Kasumi-1 (cell line): ENCODE results near the gene UBXN1.

ENCODE experiments used
- DNase-seq, 2 experiments: peaks; one replicate each; lab custom pipeline; 2025; lab: John Stamatoyannopoulos, UW

The UBXN1 gene

GRCh38 chr11:62678770-62679696, at the start of gene UBXN1:
UBXN1 (minus strand) TSS chr11:62679073; CDS start chr11:62678923, 150 bp downstream.
- DNase-seq: peak; percentile 89 to 93

DNA sequence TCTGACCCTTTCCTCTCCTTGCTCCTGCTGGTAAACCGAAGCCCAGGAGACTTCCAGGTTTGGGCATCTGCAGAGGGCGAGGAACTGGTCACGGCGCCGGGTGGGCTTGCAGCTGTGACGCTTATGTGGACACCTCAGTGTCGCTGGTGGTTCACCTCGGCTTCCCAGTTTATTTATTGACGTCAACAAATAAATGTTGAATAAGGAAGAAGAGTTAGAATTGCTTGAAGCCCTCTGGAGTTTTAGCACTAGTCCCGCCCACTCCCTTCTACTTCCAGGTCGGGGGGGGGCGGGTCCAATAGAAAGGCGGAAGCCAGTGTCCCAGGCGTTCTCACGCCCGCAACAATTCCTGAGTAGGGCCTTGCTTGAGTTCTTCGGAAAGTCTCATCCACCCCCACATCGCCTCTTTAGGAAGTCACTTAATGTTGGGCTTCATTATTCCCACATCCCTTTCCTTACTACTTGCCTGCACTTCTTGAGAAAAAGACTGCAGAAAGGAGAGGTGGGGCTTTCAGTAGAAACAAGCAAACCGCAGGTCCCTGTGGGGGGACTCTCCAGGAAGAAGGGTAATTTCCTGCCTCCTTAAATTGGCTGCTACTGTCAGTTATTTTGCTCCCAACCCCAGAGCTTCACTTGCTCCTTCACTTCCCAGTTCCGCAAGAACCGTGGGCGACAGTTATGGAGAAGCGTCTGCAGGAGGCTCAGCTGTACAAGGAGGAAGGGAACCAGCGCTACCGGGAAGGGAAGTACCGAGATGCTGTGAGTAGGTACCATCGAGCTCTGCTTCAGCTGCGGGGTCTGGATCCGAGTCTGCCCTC, 49.5 kb upstream of the UBXN1 start, which contains the start of gene TTC9C:
Gene TTC9C, plus strand, starts transcription at position 316 of the 818 bp plus-strand sequence. Its CDS starts 363 bp downstream, at position 679.
- peak; percentile 92 to 93 for DNase-seq

DNA sequence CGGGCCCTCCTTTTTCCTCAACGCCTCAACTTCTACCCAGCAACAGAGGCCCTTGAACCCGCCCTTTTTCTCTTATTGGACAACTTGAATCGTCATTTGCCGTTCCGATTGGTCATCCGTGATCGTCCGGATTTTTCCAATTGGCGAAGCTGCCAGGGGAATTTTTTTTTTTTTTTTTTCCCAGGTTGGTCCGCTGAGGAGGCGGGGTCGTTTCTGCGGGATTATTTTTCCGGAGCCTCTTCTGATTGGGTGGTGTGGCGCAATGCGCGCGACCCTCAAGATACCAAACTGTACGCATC, 48.9 kb upstream of the UBXN1 start:
- DNase-seq: peak; percentile 96 to 98

DNA sequence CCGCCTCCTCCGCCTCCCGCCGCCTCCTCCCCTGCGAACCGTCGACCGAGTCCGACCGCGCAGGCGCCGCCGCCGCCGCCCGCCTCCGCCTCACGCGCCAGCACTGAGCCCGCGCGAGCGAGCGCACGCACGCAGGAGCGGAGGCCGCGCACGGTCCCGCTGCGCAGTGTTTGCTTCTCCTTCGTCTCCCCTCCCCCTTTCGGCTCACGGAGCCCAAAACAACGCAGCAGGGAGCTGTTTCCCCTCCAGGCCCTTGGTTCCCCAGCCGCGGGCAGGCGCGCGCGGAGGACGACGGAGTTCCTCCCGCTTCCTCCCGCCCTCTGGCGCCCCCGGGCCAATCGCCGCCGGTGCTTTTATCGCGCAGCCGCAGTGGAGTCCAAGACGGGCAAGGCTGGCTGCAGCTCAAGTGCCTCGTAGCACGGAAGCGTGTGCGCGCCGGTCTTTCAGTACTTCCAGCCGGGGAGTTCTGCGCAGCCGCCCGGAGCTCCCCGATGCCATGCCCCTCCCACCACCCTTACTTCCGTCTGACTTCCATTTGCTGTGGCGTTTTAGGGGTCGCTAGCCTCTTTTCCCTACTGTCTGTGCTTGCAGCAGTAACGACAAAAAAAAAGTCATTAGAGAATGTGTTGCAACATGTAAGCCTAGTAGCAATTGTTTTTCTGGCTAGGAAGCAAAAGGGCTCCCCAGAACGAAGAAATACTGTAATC, 48.4 kb upstream of the UBXN1 start, which contains the start of gene HNRNPUL2:
Gene HNRNPUL2, minus strand, starts transcription at position 293 of the 707 bp plus-strand sequence. CDS start 301 bp downstream, outside the sequence.
- DNase-seq: peak; percentile 98 to 99

- DNase-seq: no peak
These were observed 48.0 kb upstream of the UBXN1 start for GRCh38 chr11:62726915-62727164.

DNA sequence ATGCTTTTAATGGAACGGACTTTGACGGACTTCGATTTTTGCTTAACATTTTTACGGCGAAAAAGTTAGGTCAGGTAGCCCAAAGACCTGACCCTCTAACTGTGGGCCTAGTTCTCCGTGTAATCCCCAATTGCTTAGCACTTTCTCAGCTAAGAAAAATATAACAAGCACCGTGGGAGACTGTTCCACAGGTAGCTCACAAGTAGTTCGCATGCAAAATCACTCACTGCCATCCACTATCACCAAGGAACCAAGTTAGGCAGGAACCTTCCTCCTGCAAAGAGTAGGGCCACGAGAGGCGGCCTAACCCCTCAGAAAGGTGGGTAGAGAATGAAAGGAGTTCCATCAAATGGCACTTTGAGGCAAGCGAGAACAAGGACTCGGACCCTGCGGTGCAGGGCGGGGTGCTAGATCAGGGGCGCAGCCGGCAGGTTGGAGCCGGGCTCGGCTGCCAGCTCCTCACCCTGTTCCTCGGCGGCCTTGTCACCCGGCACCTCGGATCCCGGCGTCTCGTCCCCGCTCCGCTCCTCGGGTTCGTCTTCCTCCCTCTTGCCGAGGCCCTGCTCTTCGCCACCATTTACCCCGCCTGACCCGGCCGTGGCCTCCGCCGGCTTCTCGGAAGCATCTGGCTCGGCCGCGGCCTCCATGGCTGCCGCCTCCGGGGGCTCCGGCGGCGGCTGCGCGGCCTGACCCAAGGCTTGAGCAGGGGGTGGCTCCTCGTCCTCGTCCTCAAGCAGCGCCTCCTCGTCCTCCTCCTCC, 47.5 kb upstream of the UBXN1 start:
- DNase-seq: no peak

DNA sequence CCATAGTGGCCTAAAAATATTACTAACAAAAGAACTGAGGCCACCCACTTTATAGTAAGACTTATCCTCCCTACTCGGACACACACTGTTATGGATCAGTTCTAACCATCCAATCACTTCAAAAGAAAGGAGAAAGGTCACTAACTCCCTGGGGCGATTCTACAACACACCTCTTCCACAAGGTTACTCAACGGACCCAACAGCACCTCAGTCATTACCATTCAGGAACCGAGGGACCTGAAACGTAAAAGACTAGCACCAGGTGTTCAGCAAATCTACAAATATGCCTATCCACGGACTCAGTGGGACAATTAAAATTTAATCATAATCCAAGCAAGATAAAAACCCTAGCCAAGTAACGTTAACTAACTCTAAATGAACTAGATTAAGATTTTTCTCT, 46.8 kb upstream of the UBXN1 start:
- no peak for DNase-seq

- DNase-seq: no peak
These were observed 45.3 kb upstream of the UBXN1 start for GRCh38 chr11:62724171-62724570.

- peak; percentile 56 to 77 for DNase-seq
These were observed 43.1 kb upstream of the UBXN1 start for GRCh38 chr11:62721994-62722393.

GRCh38 chr11:62719302-62719978, 40.6 kb upstream of the UBXN1 start:
- no peak for DNase-seq

GRCh38 chr11:62716816-62717215, 37.9 kb upstream of the UBXN1 start:
- no peak for DNase-seq

DNA sequence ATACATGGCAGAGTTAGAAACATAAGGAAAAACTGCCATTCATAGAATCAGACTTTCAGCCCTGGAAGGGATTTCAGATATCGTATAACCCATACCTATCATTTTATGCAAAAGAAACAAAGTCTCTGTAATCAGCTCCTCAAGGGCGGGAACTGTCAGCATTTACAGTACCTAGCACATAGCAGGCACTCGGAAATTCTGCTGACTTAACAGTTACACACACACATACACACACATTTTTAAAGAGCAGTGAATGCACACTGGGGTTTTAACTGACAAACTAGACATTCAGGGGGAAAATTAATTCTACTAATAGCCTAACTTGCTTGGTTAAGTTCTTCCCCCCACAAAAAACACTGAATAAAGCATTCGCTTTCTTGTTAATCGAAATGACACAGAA, 37.3 kb upstream of the UBXN1 start:
- DNase-seq: no peak

DNA sequence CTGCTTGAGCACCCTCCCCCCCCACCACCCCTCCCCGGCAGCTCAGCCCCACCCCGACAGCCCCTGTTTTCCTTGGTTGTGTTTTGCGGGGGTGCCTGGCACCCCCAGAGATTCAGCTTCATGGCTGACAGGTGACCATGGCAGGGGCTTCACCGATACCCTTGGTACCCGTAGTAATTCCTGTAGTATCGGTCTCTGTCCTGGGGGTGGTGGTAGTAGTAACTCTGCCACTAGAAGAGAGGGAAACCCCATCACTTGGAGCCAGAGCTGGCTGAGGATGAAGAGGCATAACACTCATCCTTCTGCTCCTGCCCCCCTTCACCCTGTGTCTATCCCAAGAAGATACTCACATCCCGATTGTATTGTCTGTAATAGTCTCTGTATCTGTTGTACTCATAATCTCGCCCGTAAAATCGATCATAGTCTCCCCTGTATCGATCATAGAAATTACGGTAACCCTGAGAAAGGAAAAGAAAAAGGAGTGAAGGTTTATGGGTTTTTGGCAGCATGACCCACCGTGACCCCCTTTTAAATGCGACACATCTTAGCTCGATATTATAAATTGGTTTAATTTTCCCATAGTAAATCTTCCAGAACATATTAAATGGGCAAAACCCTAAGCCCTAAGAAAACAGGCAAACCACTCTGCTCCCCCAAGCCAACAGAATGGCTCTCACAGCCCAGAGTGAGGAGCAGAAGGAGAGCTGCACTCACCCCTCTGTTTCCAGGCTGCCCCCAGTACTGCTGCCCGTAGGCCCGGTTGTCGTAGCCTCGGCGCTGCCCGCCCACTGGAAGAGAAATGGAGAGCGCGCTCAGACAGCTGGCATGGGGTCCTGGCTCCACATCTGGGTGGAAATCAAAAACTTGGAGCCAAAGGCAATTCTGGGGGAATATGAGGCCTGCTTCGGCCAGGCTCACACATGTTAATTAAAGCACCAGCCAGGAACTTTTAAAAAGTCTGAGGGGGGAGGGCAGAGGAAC, 36.6 kb upstream of the UBXN1 start:
- DNase-seq: no peak

DNA sequence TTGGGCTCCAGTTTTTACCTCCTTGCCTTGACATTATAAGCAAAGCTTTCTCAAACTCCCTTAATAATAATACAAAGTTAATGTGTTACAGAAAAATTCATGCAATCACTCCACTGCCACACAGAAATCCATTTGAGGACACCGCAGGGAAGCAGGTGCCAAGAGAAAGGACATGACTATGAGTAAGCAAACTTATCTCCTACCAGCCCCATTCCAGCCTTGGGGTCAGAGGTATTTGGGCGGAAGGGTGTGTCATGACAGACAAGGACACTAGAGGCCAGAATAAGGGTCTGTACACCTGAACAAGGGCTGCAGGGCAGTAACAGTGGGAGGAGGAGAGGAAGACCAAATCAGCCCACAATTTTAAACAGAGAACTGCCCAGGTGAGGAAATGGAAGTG, 34.5 kb upstream of the UBXN1 start:
- no peak for DNase-seq

DNA sequence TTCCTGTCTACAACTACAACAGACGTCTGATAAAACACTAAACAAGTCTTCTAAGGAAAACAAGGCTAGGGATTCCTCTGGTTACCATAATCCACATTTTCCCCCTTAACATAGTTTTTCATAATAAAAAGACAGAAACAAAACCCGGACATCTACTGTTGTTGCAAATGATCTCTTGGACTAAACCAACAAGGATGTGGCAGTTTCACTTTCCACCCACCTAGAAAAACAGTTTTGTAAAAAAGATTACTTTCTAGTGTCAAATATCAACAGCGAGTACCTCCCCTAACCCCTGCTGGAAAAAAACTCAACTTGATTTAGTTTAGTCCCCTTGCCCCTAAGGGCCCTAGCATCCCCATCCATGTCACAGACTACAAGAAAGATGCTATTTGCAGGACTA, 34.0 kb upstream of the UBXN1 start:
- no peak for DNase-seq

GRCh38 chr11:62712276-62712812, 33.5 kb upstream of the UBXN1 start:
- no peak for DNase-seq

- DNase-seq: no peak
These were observed 31.1 kb upstream of the UBXN1 start for GRCh38 chr11:62710001-62710345.

- no peak for DNase-seq
These were observed 30.6 kb upstream of the UBXN1 start for GRCh38 chr11:62709247-62710000.

DNA sequence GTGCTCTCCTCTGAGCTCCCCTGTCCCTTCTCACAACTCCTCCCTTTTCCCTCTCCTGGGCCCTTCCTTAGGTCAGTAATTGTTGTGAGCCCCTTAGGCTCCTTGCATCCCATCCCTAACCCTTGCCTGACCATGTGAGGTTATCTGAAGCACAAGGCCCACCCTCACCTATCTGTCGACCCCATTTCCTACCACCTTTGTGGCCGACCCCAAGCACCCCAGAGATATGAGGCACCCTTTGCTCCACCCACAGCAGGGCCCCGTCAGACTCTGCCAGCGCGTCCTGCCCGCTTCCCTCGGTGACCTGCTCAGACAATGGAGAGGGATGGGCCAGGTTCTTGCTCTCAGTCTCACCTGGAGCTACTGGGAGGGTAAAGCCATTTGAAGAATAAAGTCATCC, 29.9 kb upstream of the UBXN1 start:
- no peak for DNase-seq
